Mucosa of gallbladder (tissue), 1 donor: ENCODE results near the gene PARVG. TPM values are rescaled to one million over a fixed set of nuclear protein-coding genes. Genes with fewer than 3 reads are reported as not detected.
"Not testable (repeated sequence)": the region's sequence is repeated elsewhere in the genome, so short reads cannot be mapped to it uniquely, and the experiment has no call there.

Experiments used
- DNase-seq: peaks from one replicate; pipeline ENCODE4 v3.0.0-alpha.2; 2020; ENCODE audit warnings: low spot score
- total RNA-seq: library from RNA; stranded (reverse); gene quantifications from one replicate; pipeline ENCODE4 v1.2.1, GENCODE V29; 2021
- donor health status: DM: no; HTN: no; CAD: no.

The PARVG gene
- total RNA-seq, 1 donor from 2014 or later: 23.3 TPM

- peak; percentile 40 for DNase-seq
Measured at GRCh38 chr22:44211946-44212930, 31.5 kb downstream of the PARVG start.

- DNase-seq: no peak
Measured at GRCh38 chr22:44212936-44213335, 32.2 kb downstream of the PARVG start.

GRCh38 chr22:44213489-44214043 is 32.8 kb downstream of the PARVG start:
- DNase-seq: no peak

- DNase-seq: peak; percentile 7
Measured at GRCh38 chr22:44214187-44214586, 33.5 kb downstream of the PARVG start.

GRCh38 chr22:44214764-44215163 is 34.0 kb downstream of the PARVG start:
- DNase-seq: no peak

GRCh38 chr22:44215287-44215686 is 34.6 kb downstream of the PARVG start:
- no peak for DNase-seq

GRCh38 chr22:44217346-44217745 is 36.6 kb downstream of the PARVG start:
- no peak for DNase-seq

GRCh38 chr22:44218071-44218470 is 37.3 kb downstream of the PARVG start:
- DNase-seq: no peak

GRCh38 chr22:44219101-44219870 is 38.6 kb downstream of the PARVG start:
- no peak for DNase-seq

GRCh38 chr22:44220727-44221680 is 40.3 kb downstream of the PARVG start:
- no peak for DNase-seq

- DNase-seq: no peak
Measured at GRCh38 chr22:44221710-44222475, 41.2 kb downstream of the PARVG start.

- DNase-seq: no peak
Measured at GRCh38 chr22:44224166-44224565, 43.4 kb downstream of the PARVG start.

GRCh38 chr22:44225091-44225689 is 44.5 kb downstream of the PARVG start:
- peak; percentile 6 for DNase-seq

- peak; percentile 5 for DNase-seq
Measured at GRCh38 chr22:44225812-44226211, 45.1 kb downstream of the PARVG start.

GRCh38 chr22:44229331-44229730 is 48.6 kb downstream of the PARVG start:
- DNase-seq: no peak

- DNase-seq: no peak
Measured at GRCh38 chr22:44229809-44230208, 49.1 kb downstream of the PARVG start.

- no peak for DNase-seq
Measured at GRCh38 chr22:44231233-44231632, 50.5 kb downstream of the PARVG start.

GRCh38 chr22:44234372-44234771 is 53.6 kb downstream of the PARVG start:
- DNase-seq: not testable (repeated sequence)

- no peak for DNase-seq
Measured at GRCh38 chr22:44237290-44237689, 56.6 kb downstream of the PARVG start.

- not testable (repeated sequence) for DNase-seq
Measured at GRCh38 chr22:44241121-44241520, 60.4 kb downstream of the PARVG start.
